NCI-H1436 (cell line): ENCODE results near the gene KCNQ1.

Experiments
- DNase-seq: peaks from one replicate; lab custom pipeline; 2025; lab: John Stamatoyannopoulos, UW

The KCNQ1 gene

GRCh38 chr11:2699531-2700414 is 255.0 kb downstream of the KCNQ1 start, which contains the start of gene KCNQ1OT1:
TSS of gene KCNQ1OT1 (minus strand) at chr11:2699994.
- peak; percentile 78 for DNase-seq

GRCh38 chr11:2700415-2701211 is 255.8 kb downstream of the KCNQ1 start:
- no peak for DNase-seq

GRCh38 chr11:2701230-2701629 is 256.4 kb downstream of the KCNQ1 start:
- no peak for DNase-seq

GRCh38 chr11:2701898-2702434 is 257.2 kb downstream of the KCNQ1 start:
- DNase-seq, result no peak

GRCh38 chr11:2702771-2703362 is 258.1 kb downstream of the KCNQ1 start:
- DNase-seq, result peak; percentile 28

GRCh38 chr11:2703363-2704141 is 258.7 kb downstream of the KCNQ1 start:
- no peak for DNase-seq

GRCh38 chr11:2704356-2704755 is 259.5 kb downstream of the KCNQ1 start:
- DNase-seq, result no peak

GRCh38 chr11:2704896-2705606 is 260.2 kb downstream of the KCNQ1 start:
- DNase-seq, result no peak

- no peak for DNase-seq
Measured at GRCh38 chr11:2706321-2706720, 261.5 kb downstream of the KCNQ1 start.

- no peak for DNase-seq
Measured at GRCh38 chr11:2707736-2708135, 262.9 kb downstream of the KCNQ1 start.

- no peak for DNase-seq
Measured at GRCh38 chr11:2708151-2708581, 263.4 kb downstream of the KCNQ1 start.

- DNase-seq, result no peak
Measured at GRCh38 chr11:2708757-2709281, 264.0 kb downstream of the KCNQ1 start.

GRCh38 chr11:2709429-2709828 is 264.6 kb downstream of the KCNQ1 start:
- no peak for DNase-seq

- DNase-seq, result no peak
Measured at GRCh38 chr11:2711161-2711560, 266.4 kb downstream of the KCNQ1 start.

GRCh38 chr11:2713094-2713493 is 268.3 kb downstream of the KCNQ1 start:
- DNase-seq, result no peak

GRCh38 chr11:2713661-2714462 is 269.1 kb downstream of the KCNQ1 start:
- DNase-seq, result no peak

GRCh38 chr11:2714463-2714800 is 269.6 kb downstream of the KCNQ1 start:
- no peak for DNase-seq

GRCh38 chr11:2714871-2715270 is 270.1 kb downstream of the KCNQ1 start:
- no peak for DNase-seq

- DNase-seq, result no peak
Measured at GRCh38 chr11:2715716-2716350, 271.0 kb downstream of the KCNQ1 start.
